GM21381 (cell line): Measurements from ENCODE around the gene FIBCD1.
"Not testable (repeated sequence)": the region's sequence is repeated elsewhere in the genome, so short reads cannot be mapped to it uniquely, and the experiment has no call there.

ENCODE experiments used
- ATAC-seq: cut with Tn5 transposase; IDR thresholded peaks from one replicate; pipeline ENCODE4 v1.9.1; 2021; ENCODE audit warnings: mild to moderate bottlenecking, moderate library complexity; ENCODE audit not compliant: unreplicated experiment

Gene FIBCD1

GRCh38 chr9:130973686-130974281 is 34.7 kb upstream of the FIBCD1 start:
- ATAC-seq, result no peak

- ATAC-seq, result no peak
Measured at GRCh38 chr9:130972957-130973685, 34.1 kb upstream of the FIBCD1 start.

GRCh38 chr9:130972277-130972956 is 33.4 kb upstream of the FIBCD1 start:
- ATAC-seq, result no peak

GRCh38 chr9:130971294-130971849 is 32.3 kb upstream of the FIBCD1 start:
- no peak for ATAC-seq

- ATAC-seq, result no peak
Measured at GRCh38 chr9:130970855-130971254, 31.8 kb upstream of the FIBCD1 start.

GRCh38 chr9:130970052-130970451 is 31.0 kb upstream of the FIBCD1 start:
- no peak for ATAC-seq

GRCh38 chr9:130965680-130966079 is 26.6 kb upstream of the FIBCD1 start:
- no peak for ATAC-seq

GRCh38 chr9:130963916-130964315 is 24.9 kb upstream of the FIBCD1 start:
- no peak for ATAC-seq

- no peak for ATAC-seq
Measured at GRCh38 chr9:130963337-130963908, 24.4 kb upstream of the FIBCD1 start.

- ATAC-seq, result no peak
Measured at GRCh38 chr9:130962418-130963316, 23.6 kb upstream of the FIBCD1 start.

- no peak for ATAC-seq
Measured at GRCh38 chr9:130961511-130962300, 22.7 kb upstream of the FIBCD1 start.

GRCh38 chr9:130960522-130961378 is 21.7 kb upstream of the FIBCD1 start:
- no peak for ATAC-seq

GRCh38 chr9:130959809-130960334 is 20.8 kb upstream of the FIBCD1 start:
- no peak for ATAC-seq

GRCh38 chr9:130958564-130958963 is 19.5 kb upstream of the FIBCD1 start:
- ATAC-seq, result not testable (repeated sequence)

- no peak for ATAC-seq
Measured at GRCh38 chr9:130957451-130958203, 18.6 kb upstream of the FIBCD1 start.

GRCh38 chr9:130956636-130957450 is 17.8 kb upstream of the FIBCD1 start:
- no peak for ATAC-seq
